Kidney glomerular epithelial cell (primary cell): ENCODE data around the gene ZKSCAN1.
"Not testable (repeated sequence)": the region's sequence is repeated elsewhere in the genome, so short reads cannot be mapped to it uniquely, and the experiment has no call there.

Source experiments
- DNase-seq: peaks from one replicate; lab custom pipeline; 2025; lab: John Stamatoyannopoulos, UW

ZKSCAN1 gene

GRCh38 chr7:100015232-100016214, at the start of gene ZKSCAN1:
Gene ZKSCAN1 (plus strand): TSS chr7:100015596. CDS start chr7:100023507, 7,911 bp downstream.
- peak; percentile 76 for DNase-seq

- no peak for DNase-seq
These were observed 46.1 kb upstream of the ZKSCAN1 start for GRCh38 chr7:99969298-99969697.

GRCh38 chr7:99969813-99970212, 45.6 kb upstream of the ZKSCAN1 start:
- DNase-seq = not testable (repeated sequence)

GRCh38 chr7:99971242-99971641, 44.2 kb upstream of the ZKSCAN1 start:
- DNase-seq = no peak

- not testable (repeated sequence) for DNase-seq
These were observed 41.6 kb upstream of the ZKSCAN1 start for GRCh38 chr7:99973817-99974216.

GRCh38 chr7:99974681-99975080, 40.7 kb upstream of the ZKSCAN1 start:
- DNase-seq = no peak

GRCh38 chr7:99975782-99976521, 39.4 kb upstream of the ZKSCAN1 start, which contains the start of gene AZGP1:
Gene AZGP1 (minus strand): TSS chr7:99976031. CDS start chr7:99976020, 11 bp downstream.
- no peak for DNase-seq

- DNase-seq = no peak
These were observed 38.8 kb upstream of the ZKSCAN1 start for GRCh38 chr7:99976626-99977025.

GRCh38 chr7:99979814-99980225, 35.6 kb upstream of the ZKSCAN1 start:
- DNase-seq = peak; percentile 24

GRCh38 chr7:99980448-99980872, 34.9 kb upstream of the ZKSCAN1 start:
- DNase-seq = not testable (repeated sequence)

- not testable (repeated sequence) for DNase-seq
These were observed 34.3 kb upstream of the ZKSCAN1 start for GRCh38 chr7:99981066-99981465.

GRCh38 chr7:99984593-99984992, 30.8 kb upstream of the ZKSCAN1 start:
- no peak for DNase-seq

GRCh38 chr7:99987306-99987705, 28.1 kb upstream of the ZKSCAN1 start:
- not testable (repeated sequence) for DNase-seq

GRCh38 chr7:99987846-99988245, 27.6 kb upstream of the ZKSCAN1 start:
- no peak for DNase-seq

GRCh38 chr7:99990460-99990852, 24.9 kb upstream of the ZKSCAN1 start:
- no peak for DNase-seq

GRCh38 chr7:99991543-99991942, 23.9 kb upstream of the ZKSCAN1 start:
- not testable (repeated sequence) for DNase-seq

- DNase-seq = no peak
These were observed 22.9 kb upstream of the ZKSCAN1 start for GRCh38 chr7:99992330-99993038.

GRCh38 chr7:99994819-99995218, 20.6 kb upstream of the ZKSCAN1 start:
- no peak for DNase-seq

GRCh38 chr7:99996755-99997544, 18.4 kb upstream of the ZKSCAN1 start:
- no peak for DNase-seq

GRCh38 chr7:99997545-99998137, 17.8 kb upstream of the ZKSCAN1 start:
- DNase-seq = no peak

- no peak for DNase-seq
These were observed 15.2 kb upstream of the ZKSCAN1 start for GRCh38 chr7:100000239-100000638.
